Heart left ventricle (tissue), 13 donors: ENCODE data around the gene TMEM62.

Experiments
- CTCF ChIP-seq, 12 donors: fragments of 200-600 bp; sonication (generic) in 4 of 12; IDR thresholded peaks; one replicate each; pipeline versions ENCODE4 v1.5.0 to v1.8.0; 2018 to 2022; ENCODE audit warnings: antibody characterized with exemption in 12 of 12, mild to moderate bottlenecking in 5 of 12
- POLR2A ChIP-seq, 2 donors: fragments of 450-650 bp; IDR thresholded peaks; one replicate each; pipeline ENCODE4 v1.6.1; 2017; ENCODE audit warnings: antibody characterized with exemption in 2 of 2, mild to moderate bottlenecking in 2 of 2, moderate library complexity in 2 of 2
- donor health status: ischemic (EF 13 %, LVEDD 7.1; RV severe dilation, severe dysfunction).
- donor health status: DM: no; HTN: yes; CAD: no.
- donor health status: DM: no; HTN: no; CAD: no.
- donor health status: ischemic (EF 25% LVEDD 6.9; RV normal size, moderate dysfunction).
- donor health status: ischemic (EF 25% LVEDD 5.7; RV mildly dilated, moderate dysfunction).
- donor health status: ischemic (EF 35%, LVEDD 5.7; RV mildly dilated, moderate dysfunction).
- donor health status: nonischemic (EF 11% LVEDD 7.7; RV severe dilation, severe dysfunction).
- donor health status: DM: yes; HTN: yes; CAD: no.
- donor health status: PGD.
- donor health status: ischemic (EF 29% LVEDD 5.4; RV normal size, mild dysfunction).
- donor health status: nonischemic (EF 23%, LVEDD 6.1; RV moderate dilation, normal function).

- TF ChIP-seq POLR2A (IDR thresholded peaks at IDR 0.05) (no peak), CTCF (IDR thresholded peaks at IDR 0.05) (no peak)
Observed at GRCh38 chr15:43144512-43144911, 11.1 kb downstream of the TMEM62 start.
